ENCODE results near the gene ARHGAP27. TPM values are rescaled to one million over a fixed set of nuclear protein-coding genes. Genes with fewer than 3 reads are reported as not detected.
A peak's percentile ranks its signal among the peaks of the same experiment; 100 is the strongest.

The ARHGAP27 gene
- total RNA-seq, 1 donor from 2014 or later: 2.0 TPM

DNA sequence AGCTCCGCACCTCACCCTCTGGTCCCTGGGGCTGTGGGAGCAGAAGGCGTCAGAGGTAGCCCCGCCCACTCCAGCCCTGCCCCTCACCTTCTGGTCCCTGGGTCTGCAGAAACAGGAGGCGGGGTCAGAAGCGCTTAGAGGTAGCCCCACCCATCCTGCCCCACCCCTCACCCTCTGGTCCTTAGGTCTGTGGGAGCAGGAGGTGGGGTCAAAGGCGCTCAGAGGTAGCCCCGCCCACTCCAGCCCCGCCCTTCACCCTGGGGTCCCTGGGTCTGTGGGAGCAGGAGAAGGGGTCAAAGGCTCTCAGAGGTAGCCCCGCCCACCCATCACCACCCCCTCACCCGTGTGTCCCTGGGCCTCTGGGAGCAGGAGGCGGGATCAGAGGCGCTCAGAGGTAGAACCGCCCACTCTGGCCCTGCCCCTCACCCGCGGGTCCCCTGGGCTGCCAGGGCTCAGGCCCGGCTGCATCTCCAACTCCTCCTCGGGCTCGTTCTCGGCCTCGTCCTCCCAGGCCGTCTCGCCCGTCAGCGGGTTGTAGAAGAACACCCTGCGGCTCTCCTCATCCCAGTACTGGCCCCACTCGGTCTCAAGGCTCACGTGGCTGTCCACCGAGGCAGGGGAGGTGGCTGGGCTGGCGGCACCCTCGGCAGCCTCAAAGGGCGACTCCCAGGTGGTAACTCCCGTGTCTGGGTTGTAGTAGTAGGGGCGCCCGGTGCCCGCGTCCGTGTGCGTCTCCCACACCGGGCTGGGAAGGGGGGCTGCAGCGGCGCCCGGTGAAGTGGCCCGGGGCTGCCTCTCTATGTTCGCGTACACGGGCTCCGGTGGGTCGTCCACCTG lies 27.2 kb downstream of the ARHGAP27 start:
- DNase-seq: no peak

DNA sequence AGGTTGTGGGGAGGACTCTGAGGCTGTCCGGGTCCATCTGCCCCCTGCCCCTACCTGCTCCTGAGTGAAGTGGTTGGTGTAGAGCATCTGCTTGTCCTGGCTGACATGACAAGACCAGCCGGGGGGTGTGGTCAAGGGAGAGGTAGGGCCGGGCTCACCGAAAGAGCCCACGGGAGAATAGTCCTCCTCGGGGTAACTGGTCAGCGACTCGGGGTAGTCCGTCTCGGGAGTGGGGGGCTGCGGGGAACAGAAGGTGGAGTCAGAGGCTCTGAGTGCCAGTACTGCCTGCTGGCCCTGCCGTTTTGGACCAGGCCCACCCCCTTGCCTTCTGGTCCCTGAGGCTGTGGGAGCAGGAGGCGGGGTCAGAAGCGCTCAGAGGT lies 27.8 kb downstream of the ARHGAP27 start:
- DNase-seq: no peak

DNA sequence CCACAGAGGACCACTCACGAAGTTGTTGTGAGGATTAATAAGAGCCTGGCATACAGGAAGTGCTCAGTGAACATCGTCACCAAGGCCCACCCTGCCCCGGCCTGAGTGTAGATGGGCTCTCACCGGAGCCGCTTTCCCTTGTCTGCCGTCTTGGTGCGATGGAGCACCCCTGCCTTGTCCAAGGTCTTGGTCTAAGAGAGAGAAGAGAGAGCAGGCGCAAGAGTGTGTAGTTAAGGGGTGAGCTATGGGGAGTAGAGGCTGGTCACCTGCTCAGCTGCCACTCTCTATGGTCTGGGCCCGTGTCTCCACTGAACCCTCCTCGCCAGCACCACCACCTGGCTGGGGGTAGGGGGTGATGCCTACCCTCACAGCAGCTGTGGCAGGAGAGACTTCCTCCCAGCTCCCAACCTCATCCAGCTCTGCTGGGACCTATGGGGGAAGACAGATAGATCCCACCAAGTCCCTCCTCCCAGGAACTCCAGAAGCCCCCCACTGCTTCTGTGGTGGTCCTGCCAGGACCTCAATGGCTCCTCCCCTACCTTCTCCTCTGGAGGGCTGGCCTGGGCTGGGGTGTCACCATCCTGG lies 28.7 kb downstream of the ARHGAP27 start:
- no peak for DNase-seq

- DNase-seq: no peak
Measured at GRCh38 chr17:45402916-45403315, 29.8 kb downstream of the ARHGAP27 start.

GRCh38 chr17:45398800-45399199 lies 33.9 kb downstream of the ARHGAP27 start:
- DNase-seq: no peak

GRCh38 chr17:45397796-45398195 lies 34.9 kb downstream of the ARHGAP27 start:
- no peak for DNase-seq

- DNase-seq: no peak
Measured at GRCh38 chr17:45396496-45397205, 36.0 kb downstream of the ARHGAP27 start.

DNA sequence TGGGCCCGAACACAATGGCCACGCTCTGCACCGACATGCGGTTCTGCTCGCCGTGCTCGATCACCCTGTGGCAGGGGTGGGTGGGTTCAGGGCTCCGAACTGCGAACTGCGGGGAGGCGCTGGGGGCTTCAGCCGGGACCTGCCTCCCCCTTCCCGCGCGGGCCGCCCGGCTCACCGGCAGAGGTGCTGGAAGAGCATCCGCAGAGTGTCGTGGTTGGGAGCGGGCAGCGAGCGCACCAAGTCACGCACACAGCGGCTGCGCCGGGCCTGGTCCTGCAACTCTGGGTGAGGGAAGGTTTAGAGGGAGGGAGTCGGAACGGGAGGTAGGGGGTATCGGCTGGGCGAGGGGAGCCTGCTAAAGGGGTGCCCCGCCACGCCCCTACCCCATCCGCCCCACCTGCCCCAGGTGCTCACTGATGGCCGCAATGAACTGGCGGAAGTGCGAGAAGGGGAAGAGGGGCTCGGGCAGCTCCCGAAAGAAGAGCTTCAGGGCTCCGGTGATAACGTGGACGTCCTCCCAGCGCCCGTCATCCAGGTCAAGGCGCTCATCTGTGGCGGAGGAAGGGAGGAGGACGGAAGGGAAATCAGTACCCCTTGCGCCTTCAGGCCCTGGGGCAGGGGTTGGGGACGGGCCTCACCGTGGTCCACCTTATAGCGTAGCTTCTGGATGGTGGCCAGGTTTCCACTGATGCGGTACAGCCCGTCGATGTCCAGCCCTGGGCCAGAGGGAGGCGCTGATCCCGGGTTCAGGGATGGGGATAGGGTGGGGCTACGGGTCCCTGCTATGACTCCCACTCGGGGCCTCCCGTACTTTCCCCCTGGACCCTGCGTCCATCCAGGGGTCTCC lies 36.9 kb downstream of the ARHGAP27 start:
- DNase-seq: no peak

DNA sequence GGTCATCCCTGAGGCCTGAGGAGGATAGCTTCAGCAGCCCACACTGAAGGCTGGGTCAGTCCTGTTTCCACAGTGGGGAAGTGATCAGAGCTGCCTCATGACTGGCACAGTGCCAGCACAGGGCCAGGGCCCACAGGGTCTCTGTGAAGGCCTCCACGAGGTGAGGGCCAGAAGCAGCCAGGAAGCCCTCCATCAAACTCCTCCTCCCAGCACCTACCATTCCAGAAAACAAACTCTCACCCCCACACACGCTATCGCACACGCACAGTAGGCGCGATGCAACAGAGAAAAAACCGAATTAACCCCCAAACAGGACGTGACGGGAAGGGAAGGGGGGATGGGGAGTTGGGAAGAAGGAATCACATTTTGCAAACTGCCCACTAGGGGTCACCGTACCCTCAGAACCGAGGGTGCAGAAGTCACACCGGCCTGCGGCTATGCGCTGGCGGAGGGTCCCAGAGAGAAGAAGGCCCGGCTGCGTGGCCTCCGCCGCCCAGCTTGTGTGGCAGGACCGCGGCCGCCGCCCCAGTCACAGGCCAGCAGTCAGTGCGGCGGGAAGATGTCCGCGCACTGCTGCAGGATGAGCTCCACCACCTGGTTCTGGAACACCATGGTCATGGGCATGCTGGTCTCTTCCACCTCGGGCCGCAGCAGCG lies 37.6 kb downstream of the ARHGAP27 start:
- DNase-seq: peak; percentile 32

DNA sequence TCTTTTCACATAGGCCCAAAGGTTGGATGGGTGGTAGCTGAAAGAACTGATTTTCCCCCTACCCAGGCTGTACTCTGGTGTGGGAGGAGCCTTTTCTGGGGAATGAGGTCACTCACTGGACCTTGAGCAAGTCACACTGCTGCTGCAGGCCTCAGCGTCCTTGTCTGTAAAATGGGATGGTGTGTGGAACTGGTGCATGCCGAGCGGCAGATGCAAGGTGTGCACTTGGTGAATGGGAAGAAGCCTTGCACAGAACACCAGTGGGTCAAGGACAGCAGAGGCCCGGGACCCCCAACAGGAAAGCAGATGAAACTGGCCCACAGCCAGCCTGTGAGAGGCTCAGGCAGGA lies 38.1 kb downstream of the ARHGAP27 start:
- no peak for DNase-seq

DNA sequence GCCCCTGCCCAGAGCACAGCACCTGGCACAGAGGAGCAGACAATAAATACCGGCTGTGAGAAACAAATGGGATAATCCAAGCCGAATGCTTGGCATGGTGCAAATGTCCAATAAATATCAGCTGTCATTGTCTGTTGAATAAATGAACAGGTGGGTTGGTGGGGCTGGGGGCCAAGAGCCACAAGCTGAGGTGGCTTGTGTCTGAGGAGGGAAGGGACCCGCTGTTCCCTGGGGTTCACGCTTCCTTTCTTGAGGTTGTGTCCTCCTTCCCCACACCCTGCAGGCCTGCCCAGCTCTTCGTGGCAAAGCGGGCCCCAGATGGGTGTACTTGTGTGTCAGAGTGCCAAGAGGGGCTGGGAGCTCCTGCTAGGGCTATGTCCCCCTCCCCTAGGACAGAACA lies 38.6 kb downstream of the ARHGAP27 start:
- no peak for DNase-seq

- no peak for DNase-seq
Measured at GRCh38 chr17:45393411-45393810, 39.3 kb downstream of the ARHGAP27 start.

DNA sequence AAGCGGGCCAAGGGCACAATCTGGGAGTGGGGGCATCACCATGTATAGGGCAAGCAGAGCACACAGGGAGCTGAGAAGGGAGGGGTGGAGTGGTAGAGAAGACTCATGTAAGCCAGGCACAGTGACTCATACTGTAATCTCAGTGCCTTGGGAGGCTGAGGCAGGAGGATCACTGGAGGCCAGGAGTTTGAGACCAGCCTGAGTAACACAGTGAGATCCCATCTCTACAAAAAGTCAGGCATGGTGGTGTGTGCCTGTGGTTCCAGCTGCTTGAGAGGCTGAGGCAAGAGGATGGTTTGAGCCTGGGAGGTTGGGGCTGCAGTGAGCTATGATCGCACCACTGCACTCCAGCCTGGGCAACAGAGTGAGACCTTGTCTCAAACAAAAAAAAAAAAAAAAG lies 40.8 kb downstream of the ARHGAP27 start:
- no peak for DNase-seq

DNA sequence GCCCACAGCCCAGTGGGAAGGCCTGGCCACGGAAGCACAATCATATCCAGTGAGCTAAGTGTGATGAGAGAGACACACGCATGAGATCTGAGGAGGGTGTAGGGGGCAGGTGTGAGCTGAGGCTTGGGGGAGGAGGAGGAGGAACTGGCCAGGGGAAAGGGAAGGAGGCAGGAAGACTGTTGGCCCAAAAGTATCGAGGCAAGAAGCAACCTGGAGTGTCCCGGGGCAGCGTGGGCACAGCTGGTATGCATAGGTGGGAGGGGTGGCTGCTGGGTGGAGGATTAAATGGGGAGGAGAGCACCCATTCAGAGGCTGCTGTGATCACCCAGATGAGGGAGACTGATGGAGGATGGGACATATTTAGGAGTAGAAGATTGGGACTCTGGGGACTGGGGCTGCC lies 41.4 kb downstream of the ARHGAP27 start:
- no peak for DNase-seq

DNA sequence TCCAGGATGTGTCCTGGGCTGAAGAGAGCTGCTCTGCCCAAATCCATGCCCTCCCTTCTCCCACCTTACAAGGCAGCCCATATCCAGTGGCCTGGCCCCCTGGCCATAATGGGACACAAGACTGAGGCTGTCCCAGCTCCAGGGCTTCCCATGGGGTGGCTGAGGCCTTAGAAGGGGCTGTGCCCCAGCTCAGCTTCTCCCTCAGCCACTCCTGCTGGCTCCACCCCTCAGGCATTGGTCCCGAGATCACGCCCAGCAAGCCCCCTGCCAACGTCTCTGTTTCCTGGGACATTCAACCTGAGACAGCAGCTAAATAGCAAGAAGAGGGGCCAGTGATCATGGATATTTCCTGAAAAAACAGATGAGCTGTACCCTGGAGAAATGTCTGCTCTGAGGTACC lies 43.3 kb downstream of the ARHGAP27 start:
- no peak for DNase-seq

- no peak for DNase-seq
Measured at GRCh38 chr17:45388604-45389325, 43.9 kb downstream of the ARHGAP27 start.

DNA sequence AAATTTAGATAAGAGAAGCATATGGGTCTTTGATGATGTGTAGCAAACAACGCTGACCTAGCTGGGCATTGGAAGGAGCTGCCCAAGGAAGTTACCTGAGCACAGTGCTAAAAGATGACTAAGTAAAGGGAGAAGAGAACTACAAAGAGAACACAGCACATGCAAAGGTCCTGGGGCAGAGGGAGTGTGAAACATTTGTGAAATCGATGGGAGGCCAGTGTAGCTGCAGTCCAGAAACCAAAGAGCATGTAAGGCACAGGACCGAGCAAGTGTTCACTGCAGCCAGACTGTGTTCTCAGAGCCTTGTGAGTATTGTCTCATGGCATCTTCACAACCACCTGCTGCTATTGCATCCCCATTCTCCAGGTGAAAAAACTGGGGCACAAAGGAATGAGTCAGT lies 44.9 kb downstream of the ARHGAP27 start:
- DNase-seq: no peak

- no peak for DNase-seq
Measured at GRCh38 chr17:45386178-45386577, 46.5 kb downstream of the ARHGAP27 start.

DNA sequence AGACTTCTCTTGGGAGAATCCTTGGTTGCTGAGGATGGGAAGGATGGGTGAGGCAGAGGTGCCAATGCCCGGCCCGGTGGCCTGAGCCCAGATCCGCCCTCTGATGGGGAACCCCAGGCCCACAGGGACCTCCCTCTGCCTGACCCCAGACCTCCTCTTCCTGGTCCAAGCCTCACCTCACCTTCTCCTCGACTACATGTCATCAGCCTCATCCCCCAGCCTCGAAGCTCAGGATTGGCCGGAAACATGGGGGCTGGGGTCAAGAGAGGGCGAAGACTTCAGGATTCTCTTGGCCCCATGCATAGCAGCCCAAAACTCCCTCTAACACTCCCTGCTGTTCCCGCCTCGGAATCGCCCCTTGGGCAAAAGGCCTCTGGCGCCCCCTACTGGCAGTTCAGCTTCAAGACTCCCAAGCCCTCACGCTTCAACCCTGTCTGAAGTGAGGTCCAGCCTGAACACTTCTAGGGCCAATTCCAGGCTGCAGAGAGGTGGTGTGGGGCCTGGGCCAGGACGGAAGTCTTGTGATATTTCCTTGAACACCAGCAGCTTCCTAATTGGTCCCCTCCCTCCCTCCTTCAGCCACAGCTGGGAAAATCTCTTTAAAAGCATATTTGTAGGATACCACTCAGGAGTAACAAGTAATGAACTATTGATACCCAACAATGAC lies 47.2 kb downstream of the ARHGAP27 start:
- DNase-seq: peak; percentile 62

DNA sequence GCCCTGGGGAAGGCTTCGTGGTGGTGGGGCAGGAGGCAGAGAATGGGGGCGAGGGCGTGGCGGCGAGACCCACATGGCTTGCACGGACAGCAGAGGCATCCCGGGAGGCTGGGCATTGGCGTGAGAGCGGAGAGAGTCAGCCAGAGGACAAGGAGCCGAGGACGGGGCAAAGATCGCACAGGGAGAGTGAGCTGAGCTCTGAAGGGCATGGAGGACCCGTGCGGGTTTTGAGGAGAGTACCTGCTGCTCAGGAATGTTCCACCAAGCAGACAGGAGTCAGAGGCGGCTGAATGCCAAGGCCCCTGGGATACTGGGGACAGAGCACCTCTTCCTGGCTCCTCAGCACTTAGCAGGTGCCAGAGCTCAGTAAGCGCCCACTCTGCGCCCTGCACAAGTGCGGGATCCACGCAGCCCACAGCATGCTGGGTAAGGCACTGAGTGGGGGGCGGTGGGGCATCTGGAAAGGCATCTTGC lies 47.8 kb downstream of the ARHGAP27 start:
- DNase-seq: no peak
